ENCODE data around the gene STX16.

GRCh38 chr20:58634521-58635278 lies 16.4 kb upstream of the STX16 start:
- TF ChIP-seq, protein P1, sequence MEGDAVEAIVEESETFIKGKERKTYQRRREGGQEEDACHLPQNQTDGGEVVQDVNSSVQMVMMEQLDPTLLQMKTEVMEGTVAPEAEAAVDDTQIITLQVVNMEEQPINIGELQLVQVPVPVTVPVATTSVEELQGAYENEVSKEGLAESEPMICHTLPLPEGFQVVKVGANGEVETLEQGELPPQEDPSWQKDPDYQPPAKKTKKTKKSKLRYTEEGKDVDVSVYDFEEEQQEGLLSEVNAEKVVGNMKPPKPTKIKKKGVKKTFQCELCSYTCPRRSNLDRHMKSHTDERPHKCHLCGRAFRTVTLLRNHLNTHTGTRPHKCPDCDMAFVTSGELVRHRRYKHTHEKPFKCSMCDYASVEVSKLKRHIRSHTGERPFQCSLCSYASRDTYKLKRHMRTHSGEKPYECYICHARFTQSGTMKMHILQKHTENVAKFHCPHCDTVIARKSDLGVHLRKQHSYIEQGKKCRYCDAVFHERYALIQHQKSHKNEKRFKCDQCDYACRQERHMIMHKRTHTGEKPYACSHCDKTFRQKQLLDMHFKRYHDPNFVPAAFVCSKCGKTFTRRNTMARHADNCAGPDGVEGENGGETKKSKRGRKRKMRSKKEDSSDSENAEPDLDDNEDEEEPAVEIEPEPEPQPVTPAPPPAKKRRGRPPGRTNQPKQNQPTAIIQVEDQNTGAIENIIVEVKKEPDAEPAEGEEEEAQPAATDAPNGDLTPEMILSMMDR (IDR thresholded peaks at IDR 0.05; ENCODE audit: poor library complexity): no peak
- no peak for TF ChIP-seq EZH2phosphoT487 (IDR thresholded peaks at IDR 0.05; ENCODE audit: low read depth, severe bottlenecking, unreplicated experiment)
- no peak for TF ChIP-seq EZH2 (IDR thresholded peaks at IDR 0.05; ENCODE audit: borderline replicate concordance)

Data from hepatocyte (in vitro differentiated cells).